ENCODE measurements around the gene AFAP1. TPM values are rescaled to one million over a fixed set of nuclear protein-coding genes. Genes with fewer than 3 reads are reported as not detected.

AFAP1 gene
- total RNA-seq, 2 experiments from 2014 or later = not detected

DNA sequence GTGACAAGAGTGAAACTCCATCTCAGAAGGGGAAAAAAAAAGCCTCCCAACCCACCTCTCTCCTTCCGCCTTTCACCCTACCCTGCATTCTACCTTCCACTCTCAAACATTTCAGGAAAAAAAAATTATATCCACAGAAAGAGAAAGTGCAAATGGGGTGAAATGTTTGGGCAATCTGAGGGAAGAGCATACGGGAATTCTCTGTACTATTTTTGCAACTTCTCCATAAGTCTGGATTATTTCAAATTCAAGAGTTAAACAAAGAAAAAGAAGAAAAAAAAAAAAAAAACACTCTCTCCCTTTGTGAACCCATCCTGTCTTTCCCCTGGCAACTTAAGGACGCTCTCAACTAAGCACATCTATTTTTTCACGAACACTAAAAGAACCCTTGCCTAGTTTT, 41.3 kb downstream of the AFAP1 start:
- Histone ChIP-seq H3K4me2 (ENCODE audit: low read length) (no peak overlapping the region), H3K79me2 (ENCODE audit: insufficient read depth, low read depth, low read length) (no peaks in the 10 kb centered on the region), H3K27ac (ENCODE audit: low read depth, low read length, poor library complexity, severe bottlenecking) (no peak overlapping the region), H3K9me3 (ENCODE audit: low read length) (no peaks in the 10 kb centered on the region), H4K20me1 (ENCODE audit: insufficient read depth, low read length) (no peaks in the 10 kb centered on the region), H3K4me3 (ENCODE audit: low read depth, low read length, poor library complexity, severe bottlenecking) (no peak overlapping the region), H3K4me1 (ENCODE audit: insufficient read depth, low read length, poor library complexity, severe bottlenecking) (no peaks in the 10 kb centered on the region), H3K36me3 (ENCODE audit: insufficient read depth, low read length) (no peaks in the 10 kb centered on the region), H3K9me2 (ENCODE audit: insufficient read depth, low read length) (no peaks in the 10 kb centered on the region), H2AFZ (ENCODE audit: low read length) (no peak overlapping the region)
- TF ChIP-seq, protein P1, sequence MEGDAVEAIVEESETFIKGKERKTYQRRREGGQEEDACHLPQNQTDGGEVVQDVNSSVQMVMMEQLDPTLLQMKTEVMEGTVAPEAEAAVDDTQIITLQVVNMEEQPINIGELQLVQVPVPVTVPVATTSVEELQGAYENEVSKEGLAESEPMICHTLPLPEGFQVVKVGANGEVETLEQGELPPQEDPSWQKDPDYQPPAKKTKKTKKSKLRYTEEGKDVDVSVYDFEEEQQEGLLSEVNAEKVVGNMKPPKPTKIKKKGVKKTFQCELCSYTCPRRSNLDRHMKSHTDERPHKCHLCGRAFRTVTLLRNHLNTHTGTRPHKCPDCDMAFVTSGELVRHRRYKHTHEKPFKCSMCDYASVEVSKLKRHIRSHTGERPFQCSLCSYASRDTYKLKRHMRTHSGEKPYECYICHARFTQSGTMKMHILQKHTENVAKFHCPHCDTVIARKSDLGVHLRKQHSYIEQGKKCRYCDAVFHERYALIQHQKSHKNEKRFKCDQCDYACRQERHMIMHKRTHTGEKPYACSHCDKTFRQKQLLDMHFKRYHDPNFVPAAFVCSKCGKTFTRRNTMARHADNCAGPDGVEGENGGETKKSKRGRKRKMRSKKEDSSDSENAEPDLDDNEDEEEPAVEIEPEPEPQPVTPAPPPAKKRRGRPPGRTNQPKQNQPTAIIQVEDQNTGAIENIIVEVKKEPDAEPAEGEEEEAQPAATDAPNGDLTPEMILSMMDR (conservative IDR thresholded peaks at IDR 0.05; ENCODE audit: low read length) = no peak
- TF ChIP-seq EZH2phosphoT487 (IDR thresholded peaks at IDR 0.05; ENCODE audit: borderline replicate concordance, low read depth, low read length) = no peak
- POLR2A ChIA-PET = no interaction called here
- DNase-seq (ENCODE audit: low spot score) = no peak
- CTCF ChIA-PET (ENCODE audit: unreplicated experiment) = no interaction called here
- BruUV-seq (replicated peaks) = no TSS peak
- intact Hi-C loops (cut with micrococcal nuclease; ENCODE audit: unreplicated experiment) = no loop called here

DNA sequence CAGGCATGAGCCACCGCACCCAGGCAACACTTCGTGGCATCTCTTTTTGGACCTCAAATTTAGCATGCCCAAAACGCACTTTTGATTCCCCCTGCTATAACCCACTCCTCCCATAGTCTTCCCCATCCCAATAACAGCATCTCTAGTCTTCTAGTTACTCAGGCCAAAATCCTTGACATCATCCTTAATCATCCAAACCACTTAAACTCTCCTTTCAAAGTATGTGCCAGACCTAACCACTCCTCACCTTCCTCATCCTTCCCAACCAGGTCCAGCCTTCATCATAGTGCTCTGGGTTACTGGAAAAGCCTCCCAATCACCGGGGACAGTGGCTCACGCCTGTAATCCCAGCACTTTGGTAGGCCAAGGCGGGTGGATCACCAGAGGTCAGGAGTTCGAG, 41.9 kb downstream of the AFAP1 start:
- Histone ChIP-seq H3K36me3 (ENCODE audit: insufficient read depth, low read length) (no peaks in the 10 kb centered on the region), H3K27ac (ENCODE audit: low read depth, low read length, poor library complexity, severe bottlenecking) (no peak overlapping the region), H3K4me1 (ENCODE audit: insufficient read depth, low read length, poor library complexity, severe bottlenecking) (no peaks in the 10 kb centered on the region), H3K4me3 (ENCODE audit: low read depth, low read length, poor library complexity, severe bottlenecking) (no peak overlapping the region), H2AFZ (ENCODE audit: low read length) (no peak overlapping the region), H3K9me2 (ENCODE audit: insufficient read depth, low read length) (no peaks in the 10 kb centered on the region), H4K20me1 (ENCODE audit: insufficient read depth, low read length) (no peaks in the 10 kb centered on the region), H3K79me2 (ENCODE audit: insufficient read depth, low read depth, low read length) (no peaks in the 10 kb centered on the region), H3K9me3 (ENCODE audit: low read length) (no peaks in the 10 kb centered on the region), H3K4me2 (ENCODE audit: low read length) (no peak overlapping the region)
- intact Hi-C loops (cut with micrococcal nuclease; ENCODE audit: unreplicated experiment) = no loop called here
- no peak for TF ChIP-seq EZH2phosphoT487 (IDR thresholded peaks at IDR 0.05; ENCODE audit: borderline replicate concordance, low read depth, low read length)
- TF ChIP-seq, protein P1 (conservative IDR thresholded peaks at IDR 0.05; ENCODE audit: low read length) = no peak
- no peak for DNase-seq (ENCODE audit: low spot score)
- POLR2A ChIA-PET = no interaction called here
- CTCF ChIA-PET (ENCODE audit: unreplicated experiment) = no interaction called here
- no TSS peak for BruUV-seq (replicated peaks)

GRCh38 chr4:7894677-7895181, 44.9 kb downstream of the AFAP1 start:
- Histone ChIP-seq H3K4me3 (ENCODE audit: low read depth, low read length, poor library complexity, severe bottlenecking) (no peak overlapping the region), H3K4me2 (ENCODE audit: low read length) (no peak overlapping the region), H3K36me3 (ENCODE audit: insufficient read depth, low read length) (no peaks in the 10 kb centered on the region), H4K20me1 (ENCODE audit: insufficient read depth, low read length) (no peaks in the 10 kb centered on the region), H3K9me3 (ENCODE audit: low read length) (no peaks in the 10 kb centered on the region), H3K79me2 (ENCODE audit: insufficient read depth, low read depth, low read length) (no peaks in the 10 kb centered on the region), H3K9me2 (ENCODE audit: insufficient read depth, low read length) (no peaks in the 10 kb centered on the region), H2AFZ (ENCODE audit: low read length) (no peak overlapping the region), H3K27ac (ENCODE audit: low read depth, low read length, poor library complexity, severe bottlenecking) (no peak overlapping the region), H3K4me1 (ENCODE audit: insufficient read depth, low read length, poor library complexity, severe bottlenecking) (no peaks in the 10 kb centered on the region)
- no peak for TF ChIP-seq EZH2phosphoT487 (IDR thresholded peaks at IDR 0.05; ENCODE audit: borderline replicate concordance, low read depth, low read length)
- TF ChIP-seq, protein P1 (conservative IDR thresholded peaks at IDR 0.05; ENCODE audit: low read length) = no peak
- no TSS peak for BruUV-seq (replicated peaks)
- CTCF ChIA-PET (ENCODE audit: unreplicated experiment) = no interaction called here
- POLR2A ChIA-PET = interaction anchor here (0.5 kb wide), 1 partner anchor 31 kb away, joined by 4 read pairs; no protein-coding TSS in a partner anchor
- no peak for DNase-seq (ENCODE audit: low spot score)
- intact Hi-C loops (cut with micrococcal nuclease; ENCODE audit: unreplicated experiment) = no loop called here
